ENCODE results near the gene NET1. TPM values are rescaled to one million over a fixed set of nuclear protein-coding genes. Genes with fewer than 3 reads are reported as not detected.
"Not testable (repeated sequence)": the region's sequence is repeated elsewhere in the genome, so short reads cannot be mapped to it uniquely, and the experiment has no call there.

Gene NET1
- total RNA-seq = 10 to 100 TPM; 37.1 to 40.0 TPM

GRCh38 chr10:5412277-5412941 is at the start of gene NET1:
Gene NET1 (plus strand): TSS chr10:5412557. CDS start chr10:5412693, 136 bp downstream.
- H3K27me3 Mint-ChIP-seq = peaks cover 25% of the 10 kb centered on the region
- peaks cover 12% of the 10 kb centered on the region for H3K9me3 Mint-ChIP-seq
- CTCF ChIA-PET = interaction anchor here (0.6 kb wide), 1 partner anchor 598 kb away, joined by 4 read pairs; no protein-coding TSS in a partner anchor
- H3K4me1 Mint-ChIP-seq = peaks cover 9% of the 10 kb centered on the region
- peaks cover 17% of the 10 kb centered on the region for H3K36me3 Mint-ChIP-seq (ENCODE audit: low read depth)
- DNase-seq = peak; percentile 81
- peak within 1 kb of the TSS; percentile 27 for H3K27ac Mint-ChIP-seq
- H3K4me3 Mint-ChIP-seq = no peak within 1 kb of the TSS
- POLR2A ChIA-PET = interaction anchor here (2.4 kb wide), 1 partner anchor 21 kb away, joined by 10 read pairs; no protein-coding TSS in a partner anchor

DNA sequence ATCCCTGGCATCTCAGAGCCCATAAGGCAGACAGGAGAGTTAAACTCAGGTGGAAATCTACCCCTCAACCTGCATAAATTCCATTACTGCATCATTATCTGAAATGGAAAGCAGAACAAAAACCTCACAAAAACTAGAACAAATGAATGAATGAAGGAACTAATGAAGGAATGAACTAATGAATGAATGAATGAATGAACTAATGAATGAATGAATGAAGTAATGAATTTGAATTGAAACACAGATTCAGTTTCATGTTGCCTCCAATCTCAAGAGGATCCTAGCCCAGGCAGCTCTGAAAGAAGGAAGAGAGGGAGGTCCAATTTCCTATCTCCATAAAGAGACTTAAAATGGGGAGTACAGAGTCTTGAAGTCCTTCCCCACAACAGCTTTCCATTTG is 49.5 kb upstream of the NET1 start:
- Mint-ChIP-seq H3K36me3 (ENCODE audit: low read depth) (no peaks in the 10 kb centered on the region), H3K9me3 (no peaks in the 10 kb centered on the region), H3K27ac (no peak overlapping the region), H3K27me3 (peaks cover 12% of the 10 kb centered on the region), H3K4me3 (no peak overlapping the region), H3K4me1 (no peaks in the 10 kb centered on the region)
- CTCF ChIA-PET = no interaction called here
- POLR2A ChIA-PET = no interaction called here
- DNase-seq = no peak

- Mint-ChIP-seq H3K36me3 (ENCODE audit: low read depth) (no peaks in the 10 kb centered on the region), H3K27ac (no peak overlapping the region), H3K27me3 (peaks cover 11% of the 10 kb centered on the region), H3K4me3 (no peak overlapping the region), H3K9me3 (no peaks in the 10 kb centered on the region), H3K4me1 (no peaks in the 10 kb centered on the region)
- POLR2A ChIA-PET = no interaction called here
- no peak for DNase-seq
- CTCF ChIA-PET = no interaction called here
Measured at GRCh38 chr10:5364374-5364773, 48.0 kb upstream of the NET1 start.

DNA sequence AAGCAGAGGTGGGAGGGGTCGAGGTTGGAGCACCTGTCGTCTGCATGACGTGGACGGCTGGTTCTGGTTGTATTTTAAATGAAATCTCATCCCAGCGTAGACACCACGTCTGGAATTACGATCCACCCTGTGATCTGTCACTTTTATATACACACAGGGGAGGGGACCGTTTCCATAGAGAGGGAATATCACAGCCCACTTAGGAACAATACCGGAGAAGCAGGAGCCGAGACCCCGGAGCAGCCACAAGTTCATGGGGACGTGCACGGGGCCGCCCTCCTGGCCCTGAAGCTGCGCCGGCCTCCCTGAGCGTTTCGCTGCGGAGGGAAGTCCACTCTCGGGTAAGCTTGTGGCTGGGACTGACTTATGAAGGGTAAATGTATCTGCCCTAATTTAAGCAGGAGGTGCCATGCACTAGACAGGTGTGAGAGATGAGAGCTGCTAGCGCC is 47.4 kb upstream of the NET1 start, which contains the start of gene UCN3:
TSS of gene UCN3 (plus strand) at position 77 of the 449 bp plus-strand sequence. CDS start 8,755 bp downstream, outside the sequence.
- Mint-ChIP-seq H3K4me1 (no peaks in the 10 kb centered on the region), H3K27ac (no peak within 1 kb of the TSS), H3K36me3 (ENCODE audit: low read depth) (no peaks in the 10 kb centered on the region), H3K4me3 (no peak within 1 kb of the TSS), H3K27me3 (peaks cover 11% of the 10 kb centered on the region), H3K9me3 (peaks cover 4% of the 10 kb centered on the region)
- CTCF ChIA-PET = no interaction called here
- DNase-seq = no peak
- POLR2A ChIA-PET = no interaction called here

DNA sequence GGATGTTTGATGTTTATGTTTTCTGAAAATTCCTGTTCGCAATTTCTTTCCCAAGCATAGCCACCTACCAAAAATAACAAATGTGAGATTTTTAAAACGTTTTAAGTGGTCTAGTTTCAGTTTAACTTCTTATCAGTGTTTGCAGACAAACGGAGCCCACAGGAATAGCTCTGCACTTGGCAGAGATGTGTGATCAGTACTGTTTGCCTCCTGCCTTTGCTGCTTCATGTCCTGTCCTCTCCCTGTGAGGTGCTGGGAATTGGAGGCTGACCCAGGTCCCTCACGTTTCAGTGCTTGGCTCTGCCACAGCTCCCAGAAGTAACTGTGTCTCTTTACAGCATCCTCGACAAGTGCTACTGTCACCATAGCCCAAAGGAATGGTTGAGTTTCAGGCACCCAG is 46.4 kb upstream of the NET1 start:
- ChIA-PET POLR2A (no interaction called here), CTCF (no interaction called here)
- Mint-ChIP-seq H3K4me1 (no peaks in the 10 kb centered on the region), H3K4me3 (no peak overlapping the region), H3K36me3 (ENCODE audit: low read depth) (no peaks in the 10 kb centered on the region), H3K9me3 (peaks cover 11% of the 10 kb centered on the region), H3K27me3 (peaks cover 11% of the 10 kb centered on the region), H3K27ac (no peak overlapping the region)
- DNase-seq = no peak

- ChIA-PET CTCF (no interaction called here), POLR2A (no interaction called here)
- no peaks in the 10 kb centered on the region for H3K36me3 Mint-ChIP-seq (ENCODE audit: low read depth)
Measured at GRCh38 chr10:5369362-5370158, 42.8 kb upstream of the NET1 start.

DNA sequence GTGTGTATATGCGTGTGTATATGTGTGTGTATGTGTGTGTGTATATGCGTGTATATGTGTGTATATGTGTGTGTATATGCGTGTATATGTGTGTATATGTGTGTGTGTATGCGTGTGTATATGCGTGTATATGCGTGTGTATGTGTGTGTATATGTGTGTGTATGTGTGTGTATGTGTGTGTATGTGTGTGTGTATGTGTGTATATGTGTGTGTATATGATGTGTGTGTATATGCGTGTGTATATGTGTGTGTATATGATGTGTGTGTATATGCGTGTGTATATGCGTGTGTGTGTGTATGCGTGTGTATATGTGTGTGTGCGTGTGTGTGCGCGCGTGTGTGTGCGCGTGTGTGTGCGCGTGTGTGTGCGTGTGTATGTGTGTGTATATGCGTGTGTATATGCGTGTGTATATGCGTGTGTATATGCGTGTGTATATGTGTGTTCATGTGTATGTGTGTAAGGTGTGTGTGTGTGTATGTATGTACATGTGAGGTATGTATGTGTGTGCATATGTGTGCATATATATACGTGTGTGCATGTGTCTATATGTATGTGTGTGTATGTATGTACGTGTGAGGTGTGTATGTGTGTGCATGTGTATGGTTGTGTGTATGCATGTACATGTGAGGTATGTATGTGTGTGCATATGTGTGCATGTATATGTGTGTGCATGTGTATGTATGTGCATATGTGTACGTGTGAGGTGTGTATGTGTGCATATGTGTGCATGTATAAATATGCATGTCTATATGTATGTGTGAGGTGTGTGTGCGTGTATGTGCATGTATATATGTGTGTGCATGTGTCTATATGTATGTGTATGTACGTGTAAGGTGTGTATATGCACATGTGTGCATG is 41.6 kb upstream of the NET1 start:
- peaks cover 16% of the 10 kb centered on the region for H3K9me3 Mint-ChIP-seq
- DNase-seq = no peak
- H3K4me1 Mint-ChIP-seq = no peaks in the 10 kb centered on the region
- ChIA-PET POLR2A (no interaction called here), CTCF (no interaction called here)
- no peak overlapping the region for H3K27ac Mint-ChIP-seq
- H3K36me3 Mint-ChIP-seq (ENCODE audit: low read depth) = no peaks in the 10 kb centered on the region
- peaks cover 1% of the 10 kb centered on the region for H3K27me3 Mint-ChIP-seq
- H3K4me3 Mint-ChIP-seq = no peak overlapping the region

More at GRCh38 chr10:5369362-5370158, 42.8 kb upstream of the NET1 start:
- no peaks in the 10 kb centered on the region for H3K4me1 Mint-ChIP-seq
- no peak overlapping the region for H3K27ac Mint-ChIP-seq
- H3K27me3 Mint-ChIP-seq = peaks cover 1% of the 10 kb centered on the region
- DNase-seq = no peak
- no peak overlapping the region for H3K4me3 Mint-ChIP-seq
- H3K9me3 Mint-ChIP-seq = peaks cover 16% of the 10 kb centered on the region

GRCh38 chr10:5373307-5373706 is 39.0 kb upstream of the NET1 start:
- CTCF ChIA-PET = no interaction called here
- Mint-ChIP-seq H3K4me3 (no peak overlapping the region), H3K27ac (no peak overlapping the region), H3K9me3 (peaks cover 16% of the 10 kb centered on the region), H3K27me3 (no peaks in the 10 kb centered on the region), H3K36me3 (ENCODE audit: low read depth) (no peaks in the 10 kb centered on the region), H3K4me1 (no peaks in the 10 kb centered on the region)
- POLR2A ChIA-PET = no interaction called here
- no peak for DNase-seq

GRCh38 chr10:5373891-5374611 is 38.3 kb upstream of the NET1 start:
- Mint-ChIP-seq H3K27ac (no peak overlapping the region), H3K4me3 (no peak overlapping the region), H3K4me1 (no peaks in the 10 kb centered on the region), H3K36me3 (ENCODE audit: low read depth) (no peaks in the 10 kb centered on the region), H3K27me3 (no peaks in the 10 kb centered on the region), H3K9me3 (peaks cover 17% of the 10 kb centered on the region)
- ChIA-PET POLR2A (no interaction called here), CTCF (no interaction called here)
- no peak for DNase-seq

- Mint-ChIP-seq H3K27ac (no peak overlapping the region), H3K27me3 (peaks cover 3% of the 10 kb centered on the region), H3K9me3 (peaks cover 4% of the 10 kb centered on the region), H3K4me1 (no peaks in the 10 kb centered on the region), H3K36me3 (ENCODE audit: low read depth) (no peaks in the 10 kb centered on the region), H3K4me3 (no peak overlapping the region)
- ChIA-PET CTCF (no interaction called here), POLR2A (no interaction called here)
- no peak for DNase-seq
Measured at GRCh38 chr10:5376450-5376849, 35.9 kb upstream of the NET1 start.

DNA sequence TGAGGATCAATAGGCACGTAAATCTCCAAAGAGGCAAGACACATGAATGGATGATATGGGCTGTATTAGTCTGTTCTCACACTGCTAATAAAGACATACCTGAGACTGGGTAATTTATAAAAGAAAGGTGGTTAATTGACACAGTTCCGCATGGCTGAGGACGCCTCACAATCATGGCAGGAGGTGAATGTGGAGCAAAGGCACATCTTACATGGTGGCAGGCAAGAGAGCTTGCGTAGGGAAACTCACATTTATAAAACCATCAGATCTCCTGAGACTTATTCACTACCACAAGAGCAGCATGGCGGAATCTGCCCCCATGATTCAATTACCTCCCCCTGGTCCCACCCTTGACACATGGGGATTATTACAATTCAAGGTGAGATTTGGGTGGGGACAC is 33.2 kb upstream of the NET1 start:
- CTCF ChIA-PET = interaction anchor here (0.9 to 1.7 kb wide), 2 partner anchors 11 to 529 kb away, joined by 3 to 7 read pairs; no protein-coding TSS in a partner anchor
- H3K27ac Mint-ChIP-seq; H3K9me3 Mint-ChIP-seq; H3K27me3 Mint-ChIP-seq; H3K4me1 Mint-ChIP-seq; H3K4me3 Mint-ChIP-seq; H3K36me3 Mint-ChIP-seq (ENCODE audit: low read depth); DNase-seq; POLR2A ChIA-PET: not testable (repeated sequence)

- not testable (repeated sequence) for H3K36me3 Mint-ChIP-seq (ENCODE audit: low read depth); H3K27ac Mint-ChIP-seq; H3K4me3 Mint-ChIP-seq; H3K4me1 Mint-ChIP-seq; DNase-seq; H3K9me3 Mint-ChIP-seq; H3K27me3 Mint-ChIP-seq
- ChIA-PET CTCF (interaction anchor here (1.7 kb wide), 1 partner anchor 531 kb away, joined by 7 read pairs; no protein-coding TSS in a partner anchor), POLR2A (interaction anchor here (1.0 kb wide), 1 partner anchor 87 kb away, joined by 3 read pairs; no protein-coding TSS in a partner anchor)
Measured at GRCh38 chr10:5380395-5380794, 32.0 kb upstream of the NET1 start.

All from activated CD4-positive, alpha-beta memory T cell treated with anti-CD3 and anti-CD28 coated beads, Interleukin-2, amount 10 ng/mL, durations not matched to agents 7 days and 5 days (primary cell).